Right kidney (tissue), 1 donor: ENCODE measurements around the gene KCNC3.

Source experiments
- DNase-seq: peaks from one replicate; pipeline ENCODE4 v3.0.0-alpha.2; 2016

The KCNC3 gene

DNA sequence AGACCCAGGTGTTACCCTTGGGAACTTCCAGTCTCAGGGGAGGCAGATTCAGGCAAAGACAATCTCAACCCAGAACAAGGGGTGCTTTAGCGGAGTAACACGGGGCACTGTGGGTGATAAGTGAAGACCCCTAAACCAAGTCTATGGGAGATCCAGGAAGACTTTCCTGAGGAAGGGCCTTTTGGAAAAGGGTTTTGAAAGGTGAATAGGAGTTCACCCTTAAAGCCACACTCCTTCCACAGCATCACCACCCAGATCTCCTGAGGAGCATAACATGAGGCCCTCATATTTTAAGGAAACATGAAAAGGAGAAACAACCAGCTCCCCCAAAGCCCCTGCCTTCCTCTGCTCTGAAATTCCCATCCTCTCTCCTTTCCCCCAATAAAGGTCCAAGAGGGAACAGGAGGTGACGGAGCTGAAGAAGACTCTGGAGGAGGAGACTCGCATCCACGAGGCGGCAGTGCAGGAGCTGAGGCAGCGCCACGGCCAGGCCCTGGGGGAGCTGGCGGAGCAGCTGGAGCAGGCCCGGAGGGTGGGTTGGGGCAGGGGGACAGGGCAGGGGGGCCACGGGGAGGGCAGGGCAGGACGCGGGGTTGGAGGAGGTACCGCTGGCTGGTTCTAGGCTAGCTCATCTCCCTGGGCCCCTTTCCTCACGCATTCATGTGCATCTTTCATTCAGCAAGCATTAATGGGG, 52.7 kb downstream of the KCNC3 start:
- no peak for DNase-seq

DNA sequence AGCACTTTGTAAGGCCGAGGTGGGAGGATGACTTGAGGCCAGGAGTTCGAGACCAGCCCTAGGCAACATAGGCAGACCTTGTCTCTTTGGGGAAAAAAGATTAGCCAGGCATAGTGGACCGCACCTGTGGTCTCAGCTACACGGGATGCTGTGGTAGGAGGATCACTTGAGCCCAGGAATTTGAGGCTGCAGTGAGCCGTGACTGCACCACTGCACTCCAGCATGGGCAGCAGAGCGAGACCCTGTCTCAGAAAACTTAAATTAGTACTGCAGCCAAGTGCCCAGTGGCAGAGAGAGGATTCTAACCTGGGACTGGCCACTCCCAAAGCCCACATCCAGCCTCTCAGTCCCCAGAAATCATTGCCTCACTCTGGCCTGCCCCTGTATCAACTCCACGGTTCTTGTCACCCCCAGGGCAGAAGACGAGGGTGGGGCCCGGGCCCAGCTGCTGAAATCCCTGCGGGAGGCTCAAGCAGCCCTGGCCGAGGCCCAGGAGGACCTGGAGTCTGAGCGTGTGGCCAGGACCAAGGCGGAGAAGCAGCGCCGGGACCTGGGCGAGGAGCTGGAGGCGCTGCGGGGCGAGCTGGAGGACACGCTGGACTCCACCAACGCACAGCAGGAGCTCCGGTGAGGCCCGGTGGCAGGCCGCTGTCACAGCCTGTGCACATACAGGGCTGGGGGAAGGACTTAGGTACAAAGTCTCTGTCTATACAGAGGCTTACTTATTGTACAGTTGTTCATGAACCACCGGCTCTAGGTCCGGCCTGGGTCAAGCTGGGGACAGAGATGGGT, 53.4 kb downstream of the KCNC3 start:
- no peak for DNase-seq

DNA sequence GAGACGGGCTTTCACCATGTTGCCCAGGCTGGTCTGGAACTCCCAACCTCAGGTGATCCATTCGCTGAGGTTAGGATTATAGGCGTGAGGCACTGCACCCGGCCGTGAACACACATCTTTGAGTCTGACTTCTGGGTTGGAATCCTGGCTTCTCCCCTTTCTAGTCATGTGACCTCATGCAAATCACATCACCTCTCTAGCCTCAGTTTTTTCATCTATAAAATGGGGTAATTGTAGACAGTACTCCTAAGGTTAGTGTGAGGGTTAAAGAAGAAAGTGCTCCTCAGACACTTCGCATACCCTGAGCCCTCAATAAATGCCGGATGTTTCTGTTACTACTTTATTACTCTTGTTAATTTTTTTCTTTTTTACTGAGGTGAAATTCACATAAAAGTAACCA, 55.4 kb downstream of the KCNC3 start:
- no peak for DNase-seq

DNA sequence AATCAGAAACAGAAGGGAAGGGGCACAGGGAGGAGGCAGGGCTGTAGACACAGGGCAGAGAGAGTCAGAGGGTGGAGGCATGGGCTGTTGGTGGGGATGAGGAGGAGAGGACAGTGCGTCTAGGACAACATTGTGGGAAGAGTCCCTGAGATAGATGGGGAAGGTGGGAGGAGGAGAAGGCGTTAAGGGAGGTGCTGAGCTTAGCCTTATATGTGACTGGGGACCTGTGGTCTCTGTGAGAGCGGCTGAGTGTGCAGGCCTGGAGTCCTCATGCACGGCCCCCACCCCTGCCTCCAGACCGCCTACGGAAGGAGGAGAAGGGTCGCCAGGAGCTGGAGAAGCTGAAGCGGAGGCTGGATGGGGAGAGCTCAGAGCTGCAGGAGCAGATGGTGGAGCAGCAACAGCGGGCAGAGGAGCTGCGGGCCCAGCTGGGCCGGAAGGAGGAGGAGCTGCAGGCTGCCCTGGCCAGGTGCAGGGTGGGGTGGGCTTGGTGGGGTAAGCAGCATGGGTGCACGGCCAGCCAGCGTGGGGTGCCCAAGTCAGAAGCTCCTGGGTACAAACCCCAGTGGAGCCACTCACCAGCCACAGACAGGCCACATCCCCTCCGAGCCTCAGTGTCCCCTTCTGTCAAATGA, 56.8 kb downstream of the KCNC3 start:
- no peak for DNase-seq

DNA sequence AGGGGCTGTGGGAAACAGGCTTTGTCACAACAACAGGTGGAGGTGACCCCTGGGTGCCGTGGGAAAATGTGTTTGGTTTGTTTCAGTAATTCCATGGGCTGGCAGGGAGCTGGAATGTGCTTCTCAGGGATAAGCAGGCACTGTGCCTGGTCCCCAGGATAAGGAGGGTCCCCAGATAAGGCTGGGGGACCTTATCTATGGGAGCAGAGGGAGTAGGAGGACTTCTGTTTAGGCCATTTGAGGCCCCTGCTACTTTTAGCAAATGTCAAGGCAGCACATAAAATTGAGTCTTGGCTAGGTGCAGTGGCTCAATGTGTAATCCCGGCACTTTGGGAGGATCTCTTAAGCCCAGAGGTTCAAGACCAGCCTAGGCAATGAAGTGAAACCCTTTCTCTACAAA, 59.5 kb downstream of the KCNC3 start:
- DNase-seq, result no peak

DNA sequence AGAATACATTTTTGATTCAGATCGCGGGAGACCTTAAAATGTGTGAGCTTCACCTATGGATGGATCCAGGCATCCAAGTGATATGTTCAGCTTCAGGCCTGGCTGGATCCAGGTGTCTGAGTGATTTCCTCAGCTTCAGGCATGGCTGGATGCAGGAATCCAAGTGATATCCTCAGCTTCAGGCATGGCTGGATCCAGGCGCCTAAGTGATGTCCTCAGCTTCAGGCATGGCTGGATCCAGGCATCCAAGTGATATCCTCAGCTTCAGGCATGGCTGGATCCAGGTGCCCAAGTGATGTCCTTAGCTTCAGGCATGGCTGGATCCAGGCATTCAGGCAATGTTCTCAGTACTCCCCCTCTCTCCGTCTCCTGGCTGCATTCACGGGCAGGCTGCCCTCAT, 60.7 kb downstream of the KCNC3 start:
- no peak for DNase-seq

DNA sequence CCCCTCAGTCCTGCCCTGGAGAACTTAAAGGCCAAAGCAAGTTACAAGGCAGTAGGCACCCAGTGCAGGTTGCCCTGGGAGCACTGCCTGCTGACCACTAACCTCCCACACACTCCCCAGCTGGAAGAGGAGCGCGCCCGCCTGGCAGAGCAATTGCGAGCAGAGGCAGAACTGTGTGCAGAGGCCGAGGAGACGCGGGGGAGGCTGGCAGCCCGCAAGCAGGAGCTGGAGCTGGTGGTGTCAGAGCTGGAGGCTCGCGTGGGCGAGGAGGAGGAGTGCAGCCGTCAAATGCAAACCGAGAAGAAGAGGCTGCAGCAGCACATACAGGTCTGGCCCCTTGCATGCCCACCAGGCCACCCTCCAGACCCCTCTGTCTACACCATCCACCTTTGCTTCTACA, 61.1 kb downstream of the KCNC3 start:
- no peak for DNase-seq

DNA sequence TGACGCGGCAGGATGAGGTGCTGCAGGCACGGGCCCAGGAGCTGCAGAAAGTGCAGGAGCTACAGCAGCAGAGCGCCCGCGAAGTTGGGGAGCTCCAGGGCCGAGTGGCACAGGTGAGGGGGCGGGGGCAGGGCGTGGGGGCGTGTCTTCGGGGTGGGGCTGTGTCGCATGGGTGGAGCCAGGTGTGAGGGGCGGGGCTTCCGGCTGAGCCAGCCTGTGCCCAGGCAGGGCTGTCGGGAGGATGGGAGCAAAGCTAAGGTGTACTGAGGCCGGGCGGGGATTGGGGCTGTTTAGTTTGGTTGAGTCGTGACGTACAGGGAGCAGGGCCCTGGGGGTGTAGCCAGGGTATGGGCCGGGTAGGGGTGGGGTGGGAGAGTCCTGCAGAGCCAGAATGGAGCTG, 62.3 kb downstream of the KCNC3 start:
- DNase-seq, result no peak

DNA sequence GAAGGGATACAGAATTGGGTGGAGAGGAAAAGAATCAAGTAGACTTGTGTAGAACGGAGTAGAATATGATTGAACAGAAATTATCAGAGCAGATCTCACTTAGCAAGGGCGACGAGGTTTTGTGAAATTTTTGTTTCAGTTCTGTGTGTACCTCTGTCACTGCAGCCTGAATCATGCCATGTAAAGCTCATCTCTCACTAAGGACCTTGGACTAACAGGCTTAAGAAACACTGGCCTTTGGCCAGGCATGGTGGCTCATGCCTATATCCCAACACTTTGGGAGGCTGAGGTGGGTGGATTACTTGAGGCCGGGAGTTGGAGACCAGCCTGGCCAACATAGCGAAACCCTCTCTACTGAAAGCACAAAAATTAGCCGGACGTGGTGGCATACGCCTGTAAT, 63.1 kb downstream of the KCNC3 start:
- no peak for DNase-seq

DNA sequence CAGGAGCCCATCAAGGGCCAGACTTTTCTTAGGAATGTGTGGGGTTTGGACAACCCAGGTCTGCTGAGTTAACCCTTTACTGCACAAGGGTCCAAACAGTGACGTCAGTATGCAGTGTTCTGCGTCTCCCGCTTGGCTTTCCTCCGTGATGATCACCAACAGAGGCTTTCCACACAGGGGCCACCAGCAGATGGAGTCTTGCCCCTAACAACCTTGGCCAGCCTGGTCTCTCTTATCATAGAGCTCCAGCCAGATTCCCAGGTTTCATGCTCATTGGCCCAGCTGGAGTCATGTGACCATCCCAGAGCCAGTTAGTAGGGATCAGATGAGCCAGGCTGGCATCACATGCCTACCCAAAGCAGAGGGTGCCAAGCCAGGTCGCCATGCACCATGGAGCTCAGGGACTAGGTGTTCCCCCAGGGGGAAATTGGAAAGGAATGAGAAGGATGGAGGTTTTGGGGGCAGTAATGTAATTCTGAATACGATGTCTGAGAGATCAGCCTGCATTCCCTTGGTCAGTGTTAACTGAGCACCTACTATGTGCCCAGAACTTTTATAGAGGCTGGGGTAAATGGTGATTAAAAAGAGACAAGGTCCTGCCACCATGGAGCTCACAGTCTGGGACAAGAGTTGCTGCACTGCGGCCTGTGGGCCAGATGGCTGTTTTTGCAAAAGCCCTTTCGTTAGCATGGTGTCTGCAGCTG, 64.5 kb downstream of the KCNC3 start:
- DNase-seq, result no peak

DNA sequence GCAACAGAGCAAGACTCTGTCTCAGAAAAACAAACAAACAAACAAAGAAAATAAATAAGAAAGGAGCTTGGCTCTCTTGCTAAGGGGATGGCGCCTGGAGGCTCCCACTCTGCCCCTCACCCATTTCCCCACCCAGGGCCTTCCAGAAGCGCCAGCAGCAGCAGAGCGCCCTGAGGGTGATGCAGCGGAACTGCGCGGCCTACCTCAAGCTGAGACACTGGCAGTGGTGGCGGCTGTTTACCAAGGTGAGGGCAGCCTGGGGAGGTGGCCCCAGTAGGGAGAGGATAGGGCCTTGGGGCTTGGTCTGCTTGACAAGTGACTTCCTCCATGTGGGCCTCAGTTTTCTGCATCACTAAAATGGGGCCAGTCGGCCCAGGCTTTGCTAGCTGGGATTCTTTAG, 66.0 kb downstream of the KCNC3 start:
- DNase-seq, result no peak
